MM.1S (cell line): ENCODE results near the gene APCDD1L.

Experiments
- CTCF ChIP-seq: fragments of 300-600 bp; sonication (generic); IDR thresholded peaks from 2 replicates; pipeline ENCODE4 v1.5.1; 2016; ENCODE audit warnings: antibody characterized with exemption, low read length, mixed read lengths
- EZH2 ChIP-seq: fragments of 300-600 bp; sonication (generic); optimal IDR thresholded peaks from 2 replicates; pipeline ENCODE3; 2017; ENCODE audit warnings: low read depth, mild to moderate bottlenecking, antibody characterized with exemption, low read length, mixed read lengths
- EZH2phosphoT487 ChIP-seq: fragments of 300-600 bp; sonication (generic); IDR thresholded peaks from 2 replicates; pipeline ENCODE4 v1.6.1; 2018; ENCODE audit warnings: antibody characterized with exemption, low read length

GRCh38 chr20:58547623-58548475 is 32.6 kb upstream of the APCDD1L start:
- TF ChIP-seq CTCF (no peak), EZH2 (no peak), EZH2phosphoT487 (no peak)
